Stomach (tissue), 9 donors: ENCODE data around the gene ZNF438. TPM values are rescaled to one million over a fixed set of nuclear protein-coding genes. Genes with fewer than 3 reads are reported as not detected.
A peak's percentile ranks its signal among the peaks of the same experiment; 100 is the strongest.

Experiments
- DNase-seq, 2 donors: peaks; one replicate each; pipeline versions ENCODE4 v3.0.0 to v3.0.0-alpha.2; 2013 to 2019
- H3K27ac ChIP-seq, 5 donors: fragments of 200-600 bp in 4 of 5; sonication (generic) in 4 of 5; one replicate each; pipeline ENCODE4 v1.5.1; 2013 to 2019; ENCODE audit warnings: mild to moderate bottlenecking in 1 of 5, moderate library complexity in 1 of 5
- H3K27me3 ChIP-seq, 3 donors: fragments of 200-600 bp; sonication (generic); one replicate each; pipeline ENCODE4 v1.5.1; 2017 to 2019; ENCODE audit warnings: mixed run types in 1 of 3
- H3K36me3 ChIP-seq, 4 donors: fragments of 200-600 bp; sonication (generic); 1 replicate in 3 of 4; 2 replicates in 1 of 4; pipeline ENCODE4 v1.5.1; 2016 to 2019
- H3K4me1 ChIP-seq, 4 donors: fragments of 200-600 bp; sonication (generic); one replicate each; pipeline ENCODE4 v1.5.1; 2016 to 2019
- H3K4me3 ChIP-seq, 4 donors: fragments of 200-600 bp; sonication (generic) in 3 of 4; one replicate each; pipeline ENCODE4 v1.5.1; 2016 to 2019; ENCODE audit warnings: mild to moderate bottlenecking in 1 of 4
- H3K9me3 ChIP-seq, 4 donors: fragments of 200-600 bp; sonication (generic); one replicate each; pipeline ENCODE4 v1.5.1; 2016 to 2019
- EP300 ChIP-seq: sonication (generic); formaldehyde crosslinking; IDR thresholded peaks from one replicate; pipeline ENCODE4 v1.6.1; 2017; ENCODE audit warnings: antibody characterized with exemption
- POLR2A ChIP-seq, 4 donors: fragments of 450-650 bp; IDR thresholded peaks; one replicate each; pipeline ENCODE4 v1.6.1; 2016; ENCODE audit warnings: antibody characterized with exemption in 4 of 4, control low read depth in 2 of 4, mild to moderate bottlenecking in 1 of 4, moderate library complexity in 1 of 4
- POLR2AphosphoS5 ChIP-seq, 3 donors: sonication (generic); formaldehyde crosslinking; IDR thresholded peaks; one replicate each; pipeline ENCODE4 v1.6.1; 2016; ENCODE audit warnings: antibody characterized with exemption in 3 of 3
- WGBS, 5 donors: extraction: QIAGEN DNeasy Blood & Tissue Kit in 3 of 5; methylation state at CpG; one replicate each; pipeline versions ENCODE4 v1.1.5 to v1.1.7; 2013 to 2018; 5-methylcytosine and 5-hydroxymethylcytosine counted together
- intact Hi-C: fragments of 100-400 bp; cut with DNase I; formaldehyde crosslinking; loops from one replicate; pipeline ENCODE4 v1.15.1; 2023; ENCODE audit warnings: low total_unique reads
- polyA plus RNA-seq, 3 donors: library from polyadenylated mRNA; stranded (reverse); fragments of 200-250 nt; gene quantifications; one replicate each; pipeline ENCODE4 v1.2.3, GENCODE V29; 2013
- total RNA-seq, 5 donors: library from RNA; depleted of rRNA; stranded (reverse); fragments of >200 nt; gene quantifications; one replicate each; pipeline versions ENCODE4 v1.1.0 to v1.2.3, GENCODE V29; 2014 to 2016
- TF ChIP-seq, protein P1 (sequence below), 7 experiments: fragments of 450-650 bp in 4 of 7; fragments of 200-600 bp in 3 of 7; sonication (generic) in 3 of 7; IDR thresholded peaks; one replicate each; pipeline ENCODE4 v1.5.1; 2016 to 2019; ENCODE audit warnings: antibody characterized with exemption in 7 of 7, control low read depth in 2 of 7, mild to moderate bottlenecking in 1 of 7
- donor health status: healthy with polysubstance abuse.
- donor health status: Bipolar disorder and iron deficiency.
- donor health status: healthy.

Gene ZNF438
- total and polyA plus RNA-seq, 8 donors, result 3.5 to 37.9 (median 5.4) TPM; not detected in 1

DNA sequence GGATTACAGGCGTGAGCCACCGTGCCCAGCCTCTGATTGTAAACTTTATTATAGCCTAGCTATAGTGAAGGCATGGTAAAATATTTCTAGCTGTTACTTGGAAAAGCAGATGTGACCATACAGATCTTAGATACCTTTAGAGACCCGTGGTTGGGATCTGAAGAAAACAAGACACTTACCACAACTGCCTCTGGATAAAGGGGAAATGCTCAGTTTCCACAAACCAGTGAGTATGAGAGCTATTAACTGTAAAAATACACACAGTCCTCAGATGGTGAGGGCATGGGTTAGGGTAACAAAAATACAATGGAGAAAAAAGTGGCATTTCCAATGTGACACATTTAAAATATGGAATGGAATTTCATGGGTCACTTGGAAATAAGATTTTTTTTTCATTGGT, 63.0 kb downstream of the ZNF438 start:
- 84 to 93% (median 90%) methylated on average over 3 of the region's 3 CpGs for WGBS, 5 donors
- Histone ChIP-seq H3K27me3 (no peaks in the 10 kb centered on the region), H3K36me3 (no peaks in the 10 kb centered on the region), H3K27ac (no peak overlapping the region), H3K4me3 (no peak overlapping the region), H3K9me3 (no peaks in the 10 kb centered on the region), H3K4me1 (peaks cover 0 to 24% (median 10%) of the 10 kb centered on the region in 4 donors)
- TF ChIP-seq, protein P1, sequence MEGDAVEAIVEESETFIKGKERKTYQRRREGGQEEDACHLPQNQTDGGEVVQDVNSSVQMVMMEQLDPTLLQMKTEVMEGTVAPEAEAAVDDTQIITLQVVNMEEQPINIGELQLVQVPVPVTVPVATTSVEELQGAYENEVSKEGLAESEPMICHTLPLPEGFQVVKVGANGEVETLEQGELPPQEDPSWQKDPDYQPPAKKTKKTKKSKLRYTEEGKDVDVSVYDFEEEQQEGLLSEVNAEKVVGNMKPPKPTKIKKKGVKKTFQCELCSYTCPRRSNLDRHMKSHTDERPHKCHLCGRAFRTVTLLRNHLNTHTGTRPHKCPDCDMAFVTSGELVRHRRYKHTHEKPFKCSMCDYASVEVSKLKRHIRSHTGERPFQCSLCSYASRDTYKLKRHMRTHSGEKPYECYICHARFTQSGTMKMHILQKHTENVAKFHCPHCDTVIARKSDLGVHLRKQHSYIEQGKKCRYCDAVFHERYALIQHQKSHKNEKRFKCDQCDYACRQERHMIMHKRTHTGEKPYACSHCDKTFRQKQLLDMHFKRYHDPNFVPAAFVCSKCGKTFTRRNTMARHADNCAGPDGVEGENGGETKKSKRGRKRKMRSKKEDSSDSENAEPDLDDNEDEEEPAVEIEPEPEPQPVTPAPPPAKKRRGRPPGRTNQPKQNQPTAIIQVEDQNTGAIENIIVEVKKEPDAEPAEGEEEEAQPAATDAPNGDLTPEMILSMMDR (IDR thresholded peaks at IDR 0.05), result no peak
- TF ChIP-seq EP300 (no peak), POLR2A (IDR thresholded peaks at IDR 0.05) (no peak), POLR2AphosphoS5 (IDR thresholded peaks at IDR 0.05) (no peak)
- DNase-seq, result no peak
- intact Hi-C loops, result no loop called here

DNA sequence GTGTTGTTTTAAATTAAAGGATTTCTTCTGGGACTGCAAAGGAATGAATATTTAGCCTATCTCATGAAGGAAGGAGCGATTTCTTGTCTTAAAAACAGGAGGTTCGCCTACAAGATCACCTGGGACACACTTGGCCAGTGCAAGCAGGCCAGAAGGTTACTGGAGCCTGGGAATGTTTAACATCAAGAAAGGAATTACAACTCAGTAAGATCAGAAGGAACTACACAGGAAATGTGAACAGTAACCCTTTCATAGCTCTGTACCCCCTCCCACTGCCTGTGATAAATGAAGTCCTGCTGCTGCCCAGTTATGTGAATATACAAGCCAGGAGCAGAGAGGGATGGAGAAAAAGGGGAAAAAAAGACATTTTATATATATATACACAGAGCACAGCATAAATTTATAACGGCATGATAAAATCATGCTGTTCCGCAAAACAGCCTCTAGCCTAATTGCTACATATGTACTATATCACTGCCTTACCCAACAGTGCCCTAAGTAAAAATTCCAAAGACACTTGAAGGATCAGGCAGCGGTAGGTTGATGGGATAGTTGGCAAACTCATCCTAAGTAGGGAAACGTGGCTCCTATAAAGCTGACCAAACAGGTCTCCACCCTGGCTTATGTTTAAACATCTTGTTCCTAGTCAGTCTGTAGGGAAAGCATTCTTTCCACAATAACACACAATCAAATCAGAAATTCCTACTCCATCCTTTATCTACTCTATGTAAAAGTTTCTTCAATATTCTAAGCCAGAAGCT, 63.8 kb downstream of the ZNF438 start:
- TF ChIP-seq POLR2AphosphoS5 (IDR thresholded peaks at IDR 0.05) (no peak), EP300 (no peak), POLR2A (IDR thresholded peaks at IDR 0.05) (no peak)
- TF ChIP-seq, protein P1 (IDR thresholded peaks at IDR 0.05), result no peak

DNA sequence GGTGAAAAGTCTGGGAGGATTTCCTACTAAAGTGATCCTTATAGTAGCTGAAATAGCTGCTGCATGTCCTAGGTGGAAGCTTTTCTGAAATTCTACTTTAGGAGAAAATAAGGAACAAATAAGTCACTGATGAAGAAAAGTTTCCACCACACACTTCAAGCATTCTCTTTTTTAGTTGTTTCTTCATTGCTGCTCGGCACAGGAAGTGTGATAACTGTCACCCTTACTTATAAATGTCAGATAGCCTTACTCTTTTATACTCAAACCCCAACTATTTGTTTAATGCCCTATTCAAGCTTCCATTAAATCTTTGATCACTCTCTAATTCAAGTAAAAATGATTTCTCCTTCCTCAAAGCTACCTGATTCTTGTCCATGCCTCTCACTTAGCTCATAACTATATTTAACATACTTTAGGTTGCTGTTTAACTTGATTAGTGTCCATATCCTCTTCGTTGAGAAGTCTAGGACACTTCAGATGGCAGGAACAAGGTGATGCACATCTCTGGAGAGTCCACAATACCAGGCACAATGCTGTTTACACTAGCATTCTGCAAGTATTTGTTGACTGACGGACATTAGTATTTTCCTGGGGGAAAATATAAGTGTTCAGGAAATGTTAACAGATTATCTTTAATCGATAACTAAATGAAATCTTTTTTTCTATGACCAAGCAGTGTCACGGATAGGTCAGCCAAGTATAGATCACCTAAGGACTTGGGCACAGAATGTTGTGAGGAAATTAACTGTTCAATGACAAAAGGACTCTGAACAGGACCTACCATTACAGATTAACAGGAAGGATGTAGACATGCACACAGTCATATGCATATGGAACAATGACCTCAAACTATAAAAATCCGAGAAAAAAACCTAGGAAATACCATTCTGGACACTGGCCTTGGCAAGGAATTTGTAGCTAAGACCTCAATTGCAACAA, 67.4 kb downstream of the ZNF438 start:
- no peak for DNase-seq
- peaks cover 0 to 26% (median 10%) of the 10 kb centered on the region in 4 donors for H3K4me1 ChIP-seq
- intact Hi-C loops, result no loop called here
- H3K4me3 ChIP-seq, result no peak overlapping the region
- H3K36me3 ChIP-seq, result no peaks in the 10 kb centered on the region
- no peak overlapping the region for H3K27ac ChIP-seq
- H3K9me3 ChIP-seq, result no peaks in the 10 kb centered on the region
- WGBS, 5 donors, result 32 to 47% (median 35%) methylated on average over 6 of the region's 6 CpGs
- H3K27me3 ChIP-seq, result no peaks in the 10 kb centered on the region
- TF ChIP-seq POLR2AphosphoS5 (IDR thresholded peaks at IDR 0.05), result no peak
- TF ChIP-seq, protein P1 (IDR thresholded peaks at IDR 0.05), result no peak
- no peak for TF ChIP-seq POLR2A (IDR thresholded peaks at IDR 0.05)
- no peak for TF ChIP-seq EP300

More for the DNA sequence above, 63.8 kb downstream of the ZNF438 start:
- peak in 1 of 2 donors; percentile 63 for DNase-seq
- Histone ChIP-seq H3K4me1 (peaks cover 0 to 26% (median 10%) of the 10 kb centered on the region in 4 donors), H3K36me3 (no peaks in the 10 kb centered on the region), H3K27me3 (no peaks in the 10 kb centered on the region), H3K27ac (peak overlapping the region in 1 of 5 donors; percentile 46), H3K4me3 (no peak overlapping the region), H3K9me3 (no peaks in the 10 kb centered on the region)
- intact Hi-C loops, result no loop called here
- 44 to 66% (median 56%) methylated on average over 6 of the region's 6 CpGs for WGBS, 5 donors

DNA sequence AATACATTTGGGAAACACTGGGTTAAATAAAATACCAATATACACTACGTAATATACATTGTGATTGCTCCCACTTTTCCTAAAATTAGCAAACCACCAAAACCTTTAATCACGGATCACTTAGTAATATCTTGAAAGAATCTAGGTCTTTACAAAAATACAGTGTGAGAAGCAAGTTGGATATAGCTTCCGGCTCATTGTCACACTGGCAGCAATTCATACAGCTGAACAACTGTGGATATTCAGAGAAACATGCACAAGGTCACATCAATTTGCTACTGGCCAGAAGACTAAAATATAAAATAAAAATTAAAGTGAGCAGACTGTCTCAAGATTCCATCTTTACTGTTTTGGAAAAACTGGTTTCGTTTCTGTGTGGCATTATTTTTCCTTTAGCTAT, 69.1 kb downstream of the ZNF438 start:
- Histone ChIP-seq H3K4me1 (peaks cover 0 to 20% (median 6%) of the 10 kb centered on the region in 4 donors), H3K4me3 (no peak overlapping the region), H3K36me3 (no peaks in the 10 kb centered on the region), H3K9me3 (no peaks in the 10 kb centered on the region), H3K27me3 (no peaks in the 10 kb centered on the region), H3K27ac (no peak overlapping the region)
- 81 to 94% (median 90%) methylated on average over 4 of the region's 4 CpGs for WGBS, 5 donors
- no peak for DNase-seq
- TF ChIP-seq POLR2A (IDR thresholded peaks at IDR 0.05) (no peak), POLR2AphosphoS5 (IDR thresholded peaks at IDR 0.05) (no peak), EP300 (no peak)
- TF ChIP-seq, protein P1 (IDR thresholded peaks at IDR 0.05), result no peak
- intact Hi-C loops, result no loop called here
